ENCODE measurements around the gene ZBTB47. TPM values are rescaled to one million over a fixed set of nuclear protein-coding genes. Genes with fewer than 3 reads are reported as not detected.
A peak's percentile ranks its signal among the peaks of the same experiment; 100 is the strongest.

Gene ZBTB47
- 10 to 100 TPM in 1 of 4 donors, 1 to 10 TPM in 2, under 1 TPM in 1; 0.89 to 11.4 (median 7.8) TPM for polyA plus RNA-seq
- long read RNA-seq, donor 1, result 0 reads
- long read RNA-seq, donor 2, result 0 reads
- long read RNA-seq, donor 3, result 0 reads
- long read RNA-seq, donor 4, result 0 reads
- long read RNA-seq, donor 5, result 0 reads
- long read RNA-seq, donor 6, result 0 reads
- long read RNA-seq, donor 7, result 0 reads
- long read RNA-seq, donor 8, result 0 reads
- long read RNA-seq, donor 9, result 0 reads
- long read RNA-seq, donor 10, partial matches to known transcripts, result 0 of 6 reads
- long read RNA-seq, donor 10, other reads (novel, unspliced or antisense), result 6 of 6 reads

GRCh38 chr3:42653560-42654330, at the start of gene ZBTB47:
Gene ZBTB47, plus strand, starts transcription at chr3:42653697. Its CDS starts 4,659 bp downstream, at chr3:42658356.
- Histone ChIP-seq H3K4me3 (ENCODE audit: low read depth in 1 of 3, low read length in 3 of 3) (peak within 1 kb of the TSS; percentile 42 to 82 (median 63)), H3K4me1 (ENCODE audit: control insufficient read depth in 3 of 3, insufficient read depth in 2 of 3, low read depth in 1 of 3, low read length in 2 of 3) (peaks cover 2 to 28% (median 2%) of the 10 kb centered on the region in 3 donors), H3K27me3 (ENCODE audit: control insufficient read depth in 3 of 3, insufficient read depth in 3 of 3, low read length in 3 of 3) (no peaks in the 10 kb centered on the region), H3K9me3 (ENCODE audit: control insufficient read depth in 2 of 2, insufficient read depth in 1 of 2, low read depth in 1 of 2, low read length in 1 of 2) (no peaks in the 10 kb centered on the region), H3K36me3 (ENCODE audit: control insufficient read depth in 3 of 3, insufficient read depth in 2 of 3, low read depth in 1 of 3, low read length in 3 of 3) (peaks cover 0 to 23% (median 3%) of the 10 kb centered on the region in 3 donors), H3K27ac (ENCODE audit: low read depth in 1 of 3, low read length in 2 of 3) (peak within 1 kb of the TSS in 2 of 3 donors; percentile 56 to 79)
- DNase-seq (peak; percentile 22 to 58), FAIRE-seq (no peak)
- WGBS, 3 donors, result 7 to 12% (median 9%) methylated on average over 30 to 31 of the region's 31 CpGs

GRCh38 chr3:42605546-42606173, 47.8 kb upstream of the ZBTB47 start:
- no peaks in the 10 kb centered on the region for H3K9me3 ChIP-seq (ENCODE audit: control insufficient read depth in 2 of 2, insufficient read depth in 1 of 2, low read depth in 1 of 2, low read length in 1 of 2)
- no peaks in the 10 kb centered on the region for H3K27me3 ChIP-seq (ENCODE audit: control insufficient read depth in 3 of 3, insufficient read depth in 3 of 3, low read length in 3 of 3)
- H3K27ac ChIP-seq (ENCODE audit: low read depth in 1 of 3, low read length in 2 of 3), result peak overlapping the region in 1 of 3 donors; percentile 20
- FAIRE-seq (no peak), DNase-seq (peak in 1 of 2 donors; percentile 25)
- WGBS, 3 donors, result 58 to 67% (median 62%) methylated on average over 5 of the region's 5 CpGs
- no peak overlapping the region for H3K4me3 ChIP-seq (ENCODE audit: low read depth in 1 of 3, low read length in 3 of 3)
- H3K4me1 ChIP-seq (ENCODE audit: control insufficient read depth in 3 of 3, insufficient read depth in 2 of 3, low read depth in 1 of 3, low read length in 2 of 3), result peaks cover 0 to 8% (median 7%) of the 10 kb centered on the region in 3 donors
- H3K36me3 ChIP-seq (ENCODE audit: control insufficient read depth in 3 of 3, insufficient read depth in 2 of 3, low read depth in 1 of 3, low read length in 3 of 3), result peaks cover 0 to 30% (median 4%) of the 10 kb centered on the region in 3 donors

GRCh38 chr3:42608581-42608980, 44.9 kb upstream of the ZBTB47 start:
- peaks cover 0 to 11% (median 0%) of the 10 kb centered on the region in 3 donors for H3K4me1 ChIP-seq (ENCODE audit: control insufficient read depth in 3 of 3, insufficient read depth in 2 of 3, low read depth in 1 of 3, low read length in 2 of 3)
- peaks cover 0 to 29% (median 4%) of the 10 kb centered on the region in 3 donors for H3K36me3 ChIP-seq (ENCODE audit: control insufficient read depth in 3 of 3, insufficient read depth in 2 of 3, low read depth in 1 of 3, low read length in 3 of 3)
- DNase-seq (no peak), FAIRE-seq (no peak)
- no peaks in the 10 kb centered on the region for H3K9me3 ChIP-seq (ENCODE audit: control insufficient read depth in 2 of 2, insufficient read depth in 1 of 2, low read depth in 1 of 2, low read length in 1 of 2)
- H3K27me3 ChIP-seq (ENCODE audit: control insufficient read depth in 3 of 3, insufficient read depth in 3 of 3, low read length in 3 of 3), result no peaks in the 10 kb centered on the region
- 57 to 81% (median 72%) methylated on average over 5 of the region's 5 CpGs for WGBS, 3 donors
- H3K4me3 ChIP-seq (ENCODE audit: low read depth in 1 of 3, low read length in 3 of 3), result no peak overlapping the region
- no peak overlapping the region for H3K27ac ChIP-seq (ENCODE audit: low read depth in 1 of 3, low read length in 2 of 3)

DNA sequence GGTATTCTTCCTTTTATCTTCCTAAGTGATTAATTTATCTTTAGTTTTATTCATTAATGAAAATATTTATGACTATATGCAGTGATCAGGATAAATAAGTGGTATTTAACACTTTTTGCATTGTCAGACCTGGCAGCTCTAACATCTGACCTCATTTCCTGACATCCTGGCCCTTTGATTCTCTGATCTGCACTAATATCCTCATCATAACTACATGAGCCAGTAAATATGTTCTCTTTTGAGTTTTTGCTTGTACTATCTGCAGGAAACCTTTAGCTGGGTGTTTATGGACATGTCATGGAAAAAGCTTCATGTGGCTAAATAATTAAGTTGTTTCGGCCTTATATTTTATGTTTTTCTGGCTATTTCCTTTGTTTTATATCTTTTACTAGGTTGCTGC, 42.5 kb upstream of the ZBTB47 start:
- FAIRE-seq (no peak), DNase-seq (no peak)
- 87 to 100% (median 87%) methylated on average over 1 of the region's 1 CpG for WGBS, 3 donors
- H3K27me3 ChIP-seq (ENCODE audit: control insufficient read depth in 3 of 3, insufficient read depth in 3 of 3, low read length in 3 of 3), result no peaks in the 10 kb centered on the region
- no peaks in the 10 kb centered on the region for H3K9me3 ChIP-seq (ENCODE audit: control insufficient read depth in 2 of 2, insufficient read depth in 1 of 2, low read depth in 1 of 2, low read length in 1 of 2)
- H3K4me1 ChIP-seq (ENCODE audit: control insufficient read depth in 3 of 3, insufficient read depth in 2 of 3, low read depth in 1 of 3, low read length in 2 of 3), result peaks cover 0 to 11% (median 0%) of the 10 kb centered on the region in 3 donors
- peaks cover 0 to 23% (median 2%) of the 10 kb centered on the region in 3 donors for H3K36me3 ChIP-seq (ENCODE audit: control insufficient read depth in 3 of 3, insufficient read depth in 2 of 3, low read depth in 1 of 3, low read length in 3 of 3)
- no peak overlapping the region for H3K4me3 ChIP-seq (ENCODE audit: low read depth in 1 of 3, low read length in 3 of 3)
- no peak overlapping the region for H3K27ac ChIP-seq (ENCODE audit: low read depth in 1 of 3, low read length in 2 of 3)

DNA sequence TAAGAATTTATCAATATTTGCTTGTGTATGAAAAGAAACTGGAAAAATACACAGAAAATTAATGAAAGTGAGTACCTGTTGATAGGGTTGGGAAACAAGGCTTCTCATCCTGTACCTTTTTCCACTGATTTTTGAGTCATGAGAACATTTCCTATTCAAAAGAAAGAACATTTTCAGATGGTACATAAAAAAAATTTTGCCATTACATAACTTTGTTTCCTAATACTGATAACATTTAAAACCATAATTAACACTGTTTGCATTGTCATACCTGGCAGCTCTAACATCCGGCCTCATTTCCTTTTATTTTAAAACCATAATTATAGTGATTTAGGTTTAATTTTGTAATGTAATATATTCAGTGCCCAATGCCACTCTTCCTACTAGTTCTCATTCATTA, 41.3 kb upstream of the ZBTB47 start:
- Histone ChIP-seq H3K36me3 (ENCODE audit: control insufficient read depth in 3 of 3, insufficient read depth in 2 of 3, low read depth in 1 of 3, low read length in 3 of 3) (peaks cover 0 to 20% (median 2%) of the 10 kb centered on the region in 3 donors), H3K9me3 (ENCODE audit: control insufficient read depth in 2 of 2, insufficient read depth in 1 of 2, low read depth in 1 of 2, low read length in 1 of 2) (no peaks in the 10 kb centered on the region), H3K4me1 (ENCODE audit: control insufficient read depth in 3 of 3, insufficient read depth in 2 of 3, low read depth in 1 of 3, low read length in 2 of 3) (peaks cover 0 to 11% (median 0%) of the 10 kb centered on the region in 3 donors), H3K27me3 (ENCODE audit: control insufficient read depth in 3 of 3, insufficient read depth in 3 of 3, low read length in 3 of 3) (no peaks in the 10 kb centered on the region), H3K27ac (ENCODE audit: low read depth in 1 of 3, low read length in 2 of 3) (no peak overlapping the region), H3K4me3 (ENCODE audit: low read depth in 1 of 3, low read length in 3 of 3) (no peak overlapping the region)
- DNase-seq (no peak), FAIRE-seq (no peak)
- 25 to 52% (median 36%) methylated on average over 1 of the region's 1 CpG for WGBS, 3 donors

GRCh38 chr3:42612928-42613327, 40.6 kb upstream of the ZBTB47 start:
- no peaks in the 10 kb centered on the region for H3K9me3 ChIP-seq (ENCODE audit: control insufficient read depth in 2 of 2, insufficient read depth in 1 of 2, low read depth in 1 of 2, low read length in 1 of 2)
- peaks cover 0 to 18% (median 2%) of the 10 kb centered on the region in 3 donors for H3K36me3 ChIP-seq (ENCODE audit: control insufficient read depth in 3 of 3, insufficient read depth in 2 of 3, low read depth in 1 of 3, low read length in 3 of 3)
- H3K27ac ChIP-seq (ENCODE audit: low read depth in 1 of 3, low read length in 2 of 3), result peak overlapping the region in 2 of 3 donors; percentile 41 to 49
- peaks cover 0 to 11% (median 0%) of the 10 kb centered on the region in 3 donors for H3K4me1 ChIP-seq (ENCODE audit: control insufficient read depth in 3 of 3, insufficient read depth in 2 of 3, low read depth in 1 of 3, low read length in 2 of 3)
- FAIRE-seq (no peak), DNase-seq (no peak)
- H3K4me3 ChIP-seq (ENCODE audit: low read depth in 1 of 3, low read length in 3 of 3), result no peak overlapping the region
- no peaks in the 10 kb centered on the region for H3K27me3 ChIP-seq (ENCODE audit: control insufficient read depth in 3 of 3, insufficient read depth in 3 of 3, low read length in 3 of 3)
- WGBS, 3 donors, result 78 to 86% (median 80%) methylated on average over 3 of the region's 3 CpGs

DNA sequence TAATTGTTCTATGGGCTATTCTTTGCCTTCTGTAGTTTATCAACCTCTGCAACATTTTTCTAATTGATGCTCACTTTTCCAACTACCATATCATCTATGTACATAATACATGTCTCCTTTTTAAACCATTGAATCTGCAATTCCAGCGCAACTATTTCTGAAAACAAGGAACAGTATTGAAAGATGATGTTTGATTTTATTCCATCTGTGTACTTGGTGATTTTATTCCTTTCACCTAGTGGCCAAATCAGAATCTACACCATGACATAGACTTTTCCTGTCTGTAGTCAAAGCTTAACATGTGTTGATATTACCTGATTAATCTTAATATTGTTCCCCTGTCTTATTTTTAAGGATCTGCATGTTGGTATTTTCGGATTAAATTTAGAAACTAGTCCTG, 40.0 kb upstream of the ZBTB47 start:
- Histone ChIP-seq H3K27me3 (ENCODE audit: control insufficient read depth in 3 of 3, insufficient read depth in 3 of 3, low read length in 3 of 3) (no peaks in the 10 kb centered on the region), H3K4me1 (ENCODE audit: control insufficient read depth in 3 of 3, insufficient read depth in 2 of 3, low read depth in 1 of 3, low read length in 2 of 3) (peaks cover 0 to 7% (median 0%) of the 10 kb centered on the region in 3 donors), H3K27ac (ENCODE audit: low read depth in 1 of 3, low read length in 2 of 3) (peak overlapping the region in 1 of 3 donors; percentile 41), H3K9me3 (ENCODE audit: control insufficient read depth in 2 of 2, insufficient read depth in 1 of 2, low read depth in 1 of 2, low read length in 1 of 2) (no peaks in the 10 kb centered on the region), H3K4me3 (ENCODE audit: low read depth in 1 of 3, low read length in 3 of 3) (no peak overlapping the region), H3K36me3 (ENCODE audit: control insufficient read depth in 3 of 3, insufficient read depth in 2 of 3, low read depth in 1 of 3, low read length in 3 of 3) (peaks cover 0 to 18% (median 0%) of the 10 kb centered on the region in 3 donors)
- FAIRE-seq (no peak), DNase-seq (peak in 1 of 2 donors; percentile 36)
- WGBS, 3 donors, result 80 to 91% (median 87%) methylated on average over 2 of the region's 2 CpGs

DNA sequence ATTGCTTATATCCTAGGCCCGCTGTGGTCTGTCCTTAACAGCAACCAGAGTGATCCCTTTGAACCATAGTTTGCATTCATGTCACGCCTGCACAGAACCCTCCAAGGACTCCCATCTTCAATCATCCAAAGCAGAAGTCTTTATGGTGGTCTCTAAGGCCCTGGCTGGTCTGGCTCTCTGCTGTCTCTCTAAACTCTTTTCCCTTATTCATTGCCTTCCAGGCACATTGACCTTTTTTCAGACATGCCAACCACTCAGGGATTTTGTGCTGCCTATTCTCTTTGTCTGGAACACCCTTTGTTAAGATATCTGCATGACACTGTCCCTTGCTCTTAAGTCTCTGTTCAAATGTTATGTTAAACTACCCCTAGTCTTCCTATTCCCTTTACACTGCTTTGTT, 21.9 kb upstream of the ZBTB47 start:
- Histone ChIP-seq H3K27ac (ENCODE audit: low read depth in 1 of 3, low read length in 2 of 3) (no peak overlapping the region), H3K9me3 (ENCODE audit: control insufficient read depth in 2 of 2, insufficient read depth in 1 of 2, low read depth in 1 of 2, low read length in 1 of 2) (no peaks in the 10 kb centered on the region), H3K27me3 (ENCODE audit: control insufficient read depth in 3 of 3, insufficient read depth in 3 of 3, low read length in 3 of 3) (no peaks in the 10 kb centered on the region), H3K4me3 (ENCODE audit: low read depth in 1 of 3, low read length in 3 of 3) (no peak overlapping the region), H3K36me3 (ENCODE audit: control insufficient read depth in 3 of 3, insufficient read depth in 2 of 3, low read depth in 1 of 3, low read length in 3 of 3) (peaks cover 15 to 24% (median 20%) of the 10 kb centered on the region in 3 donors), H3K4me1 (ENCODE audit: control insufficient read depth in 3 of 3, insufficient read depth in 2 of 3, low read depth in 1 of 3, low read length in 2 of 3) (no peaks in the 10 kb centered on the region)
- 92 to 98% (median 95%) methylated on average over 2 of the region's 2 CpGs for WGBS, 3 donors
- FAIRE-seq (no peak), DNase-seq (no peak)

All from small intestine (tissue), 16 donors.